CD14-positive monocyte (primary cell): ENCODE results near the gene CYP46A1. TPM values are rescaled to one million over a fixed set of nuclear protein-coding genes. Genes with fewer than 3 reads are reported as not detected.
A peak's percentile ranks its signal among the peaks of the same experiment; 100 is the strongest.

Source experiments
- DNase-seq, 3 donors: peaks; one replicate each; pipeline ENCODE4 v3.0.0-alpha.2; 2011 to 2022
- H2AFZ ChIP-seq: 2 replicates; pipeline ENCODE4 v1.6.0; 2012; ENCODE audit warnings: mild to moderate bottlenecking, low read depth, low read length, inconsistent platforms; ENCODE audit not compliant: insufficient read depth, poor library complexity, severe bottlenecking
- H3K27ac ChIP-seq, 2 donors: 1 replicate in 1 of 2; 2 replicates in 1 of 2; pipeline ENCODE4 v1.5.1; 2012 to 2013; ENCODE audit warnings: low read length in 2 of 2, control low read depth in 1 of 2, inconsistent platforms in 1 of 2, low read depth in 1 of 2, mild to moderate bottlenecking in 1 of 2
- H3K27me3 ChIP-seq, 2 donors: one replicate each; pipeline versions ENCODE4 v1.6.0 to v1.6.1; 2011 to 2013; ENCODE audit warnings: low read length in 2 of 2; ENCODE audit not compliant: control insufficient read depth in 2 of 2, insufficient read depth in 2 of 2
- H3K36me3 ChIP-seq, 2 donors: replicated peaks in 1 of 2; 1 replicate in 1 of 2; 2 replicates in 1 of 2; pipeline versions ENCODE4 v1.5.1 to v1.6.1; 2012 to 2013; ENCODE audit warnings: low read length in 2 of 2, control low read depth in 1 of 2, inconsistent platforms in 1 of 2, mild to moderate bottlenecking in 1 of 2; ENCODE audit not compliant: insufficient read depth in 2 of 2, control insufficient read depth in 1 of 2
- H3K4me1 ChIP-seq, 2 donors: 1 replicate in 1 of 2; 2 replicates in 1 of 2; pipeline versions ENCODE4 v1.5.1 to v1.6.1; 2012 to 2013; ENCODE audit warnings: low read length in 2 of 2, control low read depth in 1 of 2, inconsistent platforms in 1 of 2, mild to moderate bottlenecking in 1 of 2, moderate library complexity in 1 of 2; ENCODE audit not compliant: insufficient read depth in 2 of 2, control insufficient read depth in 1 of 2
- H3K4me2 ChIP-seq: replicated peaks from 2 replicates; pipeline ENCODE3; 2012; ENCODE audit warnings: low read length, moderate library complexity, mild to moderate bottlenecking; ENCODE audit not compliant: poor library complexity, severe bottlenecking; ENCODE audit errors: extremely low read depth
- H3K4me3 ChIP-seq, 3 experiments: fragments of 200-600 bp in 1 of 3; sonication (generic) in 1 of 3; replicated peaks in 1 of 3; 1 replicate in 2 of 3; 2 replicates in 1 of 3; pipeline ENCODE4 v1.5.1; 2011 to 2013; ENCODE audit warnings: low read length in 3 of 3, mild to moderate bottlenecking in 3 of 3, control low read depth in 2 of 3, low read depth in 2 of 3, inconsistent platforms in 1 of 3, moderate library complexity in 1 of 3
- H3K79me2 ChIP-seq: 2 replicates; pipeline ENCODE4 v1.6.0; 2012; ENCODE audit warnings: mild to moderate bottlenecking, control low read depth, inconsistent platforms, low read length, moderate library complexity; ENCODE audit not compliant: insufficient read depth
- H3K9ac ChIP-seq: 2 replicates; pipeline ENCODE4 v1.6.0; 2017; ENCODE audit warnings: low read length, mild to moderate bottlenecking; ENCODE audit not compliant: insufficient read depth, poor library complexity, severe bottlenecking
- H3K9me3 ChIP-seq, 2 donors: replicated peaks in 1 of 2; 1 replicate in 1 of 2; 2 replicates in 1 of 2; pipeline versions ENCODE4 v1.5.1 to v1.6.1; 2012 to 2013; ENCODE audit warnings: low read length in 2 of 2, control low read depth in 1 of 2; ENCODE audit not compliant: control insufficient read depth in 1 of 2, insufficient read depth in 1 of 2
- H4K20me1 ChIP-seq: 2 replicates; pipeline ENCODE4 v1.6.0; 2012; ENCODE audit warnings: mild to moderate bottlenecking, low read length, control low read depth, moderate library complexity; ENCODE audit not compliant: insufficient read depth
- H3K27ac Mint-ChIP-seq, 7 donors: one replicate each; pipeline ENCODE4 v1.8.0; 2020; ENCODE audit warnings: mild to moderate bottlenecking in 7 of 7, mixed read lengths in 7 of 7, moderate library complexity in 6 of 7, inconsistent platforms in 2 of 7
- H3K27me3 Mint-ChIP-seq, 3 donors: one replicate each; pipeline ENCODE4 v1.8.0; 2021 to 2022; ENCODE audit warnings: low read depth in 3 of 3, mild to moderate bottlenecking in 3 of 3, mixed read lengths in 3 of 3, moderate library complexity in 3 of 3, inconsistent platforms in 1 of 3
- H3K36me3 Mint-ChIP-seq, 2 donors: one replicate each; pipeline ENCODE4 v1.8.0; 2020; ENCODE audit warnings: mixed read lengths in 2 of 2, inconsistent platforms in 1 of 2, mild to moderate bottlenecking in 1 of 2
- H3K4me1 Mint-ChIP-seq: one replicate; pipeline ENCODE4 v1.8.0; 2020; ENCODE audit warnings: mild to moderate bottlenecking, mixed read lengths
- H3K4me3 Mint-ChIP-seq, 2 donors: one replicate each; pipeline ENCODE4 v1.8.0; 2020; ENCODE audit warnings: mild to moderate bottlenecking in 2 of 2, mixed read lengths in 2 of 2, moderate library complexity in 1 of 2
- H3K9me3 Mint-ChIP-seq, 7 donors: one replicate each; pipeline ENCODE4 v1.8.0; 2020 to 2022; ENCODE audit warnings: mixed read lengths in 7 of 7, mild to moderate bottlenecking in 6 of 7, moderate library complexity in 6 of 7, inconsistent platforms in 2 of 7
- CTCF ChIP-seq: fragments of 200-600 bp; IDR thresholded peaks from one replicate; pipeline ENCODE4 v1.8.0; 2022; ENCODE audit warnings: antibody characterized with exemption, mild to moderate bottlenecking
- WGBS: methylation state at CpG from one replicate; pipeline ENCODE4 v1.1.5; 2013; ENCODE audit warnings: missing lambda C conversion rate; ENCODE audit not compliant: insufficient coverage; 5-methylcytosine and 5-hydroxymethylcytosine counted together
- intact Hi-C, 2 donors: fragments of 100-400 bp; cut with micrococcal nuclease; formaldehyde crosslinking; loops; one replicate each; pipeline versions ENCODE4 v1.15.0 to v1.15.1; 2023
- polyA plus RNA-seq, 3 donors: library from polyadenylated mRNA; depleted of rRNA in 1 of 3; unstranded in 2 of 3; stranded (reverse) in 1 of 3; fragments of 300-500 nt in 2 of 3; fragments of >200 nt in 1 of 3; fragmentation: Illumina TruSeq in 2 of 3; gene quantifications; 1 replicate in 2 of 3; 2 replicates in 1 of 3; pipeline ENCODE4 v1.2.3, GENCODE V29; 2012 to 2021

The CYP46A1 gene
- polyA plus RNA-seq, 3 donors = not detected

- peaks cover 5% of the 10 kb centered on the region for H3K4me1 Mint-ChIP-seq
- no peak overlapping the region for H3K4me3 Mint-ChIP-seq
- intact Hi-C loops = no loop called here
- WGBS = 42% methylated on average over 2 of the region's 5 CpGs
- H3K4me2 ChIP-seq = no peak overlapping the region
- no peak overlapping the region for H3K27ac Mint-ChIP-seq
- peaks cover 9 to 20% (median 13%) of the 10 kb centered on the region in 7 donors for H3K9me3 Mint-ChIP-seq
- H3K36me3 ChIP-seq = no peaks in the 10 kb centered on the region
- no peak for DNase-seq
- no peak overlapping the region for H3K27ac ChIP-seq
- H2AFZ ChIP-seq = no peak overlapping the region
- peaks cover 6 to 26% (median 10%) of the 10 kb centered on the region in 3 donors for H3K27me3 Mint-ChIP-seq
- no peaks in the 10 kb centered on the region for H3K79me2 ChIP-seq
- no peak overlapping the region for H3K9ac ChIP-seq
- peaks cover 9 to 11% of the 10 kb centered on the region in 2 donors for H3K9me3 ChIP-seq
- TF ChIP-seq CTCF = no peak
- peaks cover 0 to 4% of the 10 kb centered on the region in 2 donors for H3K36me3 Mint-ChIP-seq
- H3K27me3 ChIP-seq = peaks cover 3 to 6% of the 10 kb centered on the region in 2 donors
- no peaks in the 10 kb centered on the region for H4K20me1 ChIP-seq
- H3K4me1 ChIP-seq = no peaks in the 10 kb centered on the region
- no peak overlapping the region for H3K4me3 ChIP-seq
Measured at GRCh38 chr14:99698642-99699041, 14.5 kb downstream of the CYP46A1 start.

- DNase-seq = no peak
- no peak overlapping the region for H3K9ac ChIP-seq
- H3K27ac ChIP-seq = no peak overlapping the region
- H3K79me2 ChIP-seq = no peaks in the 10 kb centered on the region
- no peaks in the 10 kb centered on the region for H3K4me1 ChIP-seq
- H3K9me3 Mint-ChIP-seq = peaks cover 10 to 22% (median 18%) of the 10 kb centered on the region in 7 donors
- no peak overlapping the region for H3K4me2 ChIP-seq
- peaks cover 5% of the 10 kb centered on the region for H3K4me1 Mint-ChIP-seq
- H3K27ac Mint-ChIP-seq = peak overlapping the region in 1 of 7 donors; percentile 6
- TF ChIP-seq CTCF = no peak
- H4K20me1 ChIP-seq = no peaks in the 10 kb centered on the region
- peaks cover 0 to 4% of the 10 kb centered on the region in 2 donors for H3K36me3 Mint-ChIP-seq
- H2AFZ ChIP-seq = no peak overlapping the region
- no peak overlapping the region for H3K4me3 Mint-ChIP-seq
- H3K27me3 ChIP-seq = peaks cover 3 to 6% of the 10 kb centered on the region in 2 donors
- peaks cover 14 to 15% of the 10 kb centered on the region in 2 donors for H3K9me3 ChIP-seq
- H3K4me3 ChIP-seq = no peak overlapping the region
- peaks cover 4 to 23% (median 4%) of the 10 kb centered on the region in 3 donors for H3K27me3 Mint-ChIP-seq
- WGBS = 75% methylated on average over 4 of the region's 12 CpGs
- intact Hi-C loops = no loop called here
- H3K36me3 ChIP-seq = no peaks in the 10 kb centered on the region
Measured at GRCh38 chr14:99699085-99699760, 15.1 kb downstream of the CYP46A1 start.
